GM13976 (cell line): ENCODE results near the gene RBM33.
A peak's percentile ranks its signal among the peaks of the same experiment; 100 is the strongest.

ENCODE experiments used
- DNase-seq: peaks from one replicate; pipeline ENCODE4 v3.0.0; 2012; ENCODE audit warnings: low spot score
- CTCF ChIP-seq: IDR thresholded peaks from 2 replicates; pipeline ENCODE4 v1.5.1; 2012; ENCODE audit warnings: borderline replicate concordance, mild to moderate bottlenecking; ENCODE audit not compliant: insufficient read depth; ENCODE audit errors: extremely low read depth, missing control alignments, control extremely low read depth
- in situ Hi-C: fragments of 300-500 bp; cut with MboI; formaldehyde crosslinking; loops from one replicate; pipeline ENCODE4 v1.12.0; 2022; ENCODE audit warnings: low sequenced_read_pairs, mixed read lengths, inconsistent platforms; ENCODE audit not compliant: unreplicated experiment

RBM33 gene

GRCh38 chr7:155803418-155804376 is 159.2 kb downstream of the RBM33 start:
- TF ChIP-seq CTCF = no peak
- in situ Hi-C loops = loop anchor here (25.0 kb wide), 1 partner anchor 1009 kb away; no protein-coding TSS in a partner anchor
- DNase-seq = no peak

DNA sequence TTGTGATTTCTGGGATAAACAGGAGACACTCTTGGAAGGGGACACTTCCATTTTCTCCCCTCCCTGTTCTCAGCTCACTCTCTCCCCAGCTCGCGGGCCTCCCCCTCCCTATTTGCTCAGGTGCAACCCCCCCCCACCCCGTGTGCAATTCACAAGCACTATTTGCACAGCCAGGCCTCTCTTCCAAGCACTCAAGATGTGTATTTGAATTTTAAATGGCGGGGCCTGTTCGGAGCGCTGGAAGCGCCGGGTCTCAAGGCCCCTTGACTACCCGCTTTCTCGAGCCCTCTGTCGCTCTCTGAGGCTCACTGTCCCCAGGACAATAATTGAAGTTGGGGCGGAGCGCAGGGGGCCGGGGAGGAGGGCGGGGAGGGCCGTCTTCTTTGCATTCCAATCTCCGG is 160.0 kb downstream of the RBM33 start:
- DNase-seq = no peak
- no peak for TF ChIP-seq CTCF
- in situ Hi-C loops = loop anchor here (25.0 kb wide), 1 partner anchor 1008 kb away; no protein-coding TSS in a partner anchor

- peak; percentile 78 for TF ChIP-seq CTCF
- in situ Hi-C loops = loop anchor here (25.0 kb wide), 1 partner anchor 1007 kb away; no protein-coding TSS in a partner anchor
- DNase-seq = peak; percentile 85
Observed at GRCh38 chr7:155804897-155805825, 160.7 kb downstream of the RBM33 start.

- TF ChIP-seq CTCF = no peak
- in situ Hi-C loops = loop anchor here (25.0 kb wide), 1 partner anchor 1007 kb away; no protein-coding TSS in a partner anchor
- DNase-seq = no peak
Observed at GRCh38 chr7:155805826-155806095, 161.3 kb downstream of the RBM33 start.

DNA sequence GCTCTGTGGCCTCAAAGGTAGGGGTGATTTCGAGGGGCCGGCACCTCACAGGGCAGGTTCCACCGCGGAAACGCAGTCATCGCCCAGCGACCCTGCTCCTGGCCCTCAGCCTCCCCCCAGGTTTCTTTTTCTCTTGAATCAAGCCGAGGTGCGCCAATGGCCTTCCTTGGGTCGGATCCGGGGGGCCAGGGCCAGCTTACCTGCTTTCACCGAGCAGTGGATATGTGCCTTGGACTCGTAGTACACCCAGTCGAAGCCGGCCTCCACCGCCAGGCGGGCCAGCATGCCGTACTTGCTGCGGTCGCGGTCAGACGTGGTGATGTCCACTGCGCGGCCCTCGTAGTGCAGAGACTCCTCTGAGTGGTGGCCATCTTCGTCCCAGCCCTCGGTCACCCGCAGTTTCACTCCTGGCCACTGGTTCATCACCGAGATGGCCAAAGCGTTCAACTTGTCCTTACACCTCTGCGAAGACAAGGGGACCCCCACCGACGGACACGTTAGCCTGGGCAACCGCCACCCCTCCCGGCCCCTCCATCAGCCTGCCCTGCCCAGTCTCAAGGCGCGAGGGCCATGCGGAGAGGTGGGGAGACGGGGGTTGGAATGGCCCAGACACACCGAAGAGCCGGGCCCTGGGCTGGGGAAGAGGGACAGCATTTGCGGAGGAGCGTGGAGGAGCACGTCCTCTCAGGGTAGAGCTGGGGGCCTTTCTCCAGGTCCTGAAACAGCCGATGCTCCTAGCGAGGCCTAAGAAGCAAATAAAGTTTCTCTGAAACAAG is 161.8 kb downstream of the RBM33 start:
- no peak for DNase-seq
- no peak for TF ChIP-seq CTCF
- in situ Hi-C loops = loop anchor here (25.0 kb wide), 1 partner anchor 1006 kb away; no protein-coding TSS in a partner anchor
